HG03064 (cell line): ENCODE results near the gene PALB2.
A peak's percentile ranks its signal among the peaks of the same experiment; 100 is the strongest.

Experiments used
- ATAC-seq: cut with Tn5 transposase; IDR thresholded peaks from one replicate; pipeline ENCODE4 v1.9.1; 2021; ENCODE audit warnings: low read depth; ENCODE audit not compliant: unreplicated experiment

Gene PALB2

DNA sequence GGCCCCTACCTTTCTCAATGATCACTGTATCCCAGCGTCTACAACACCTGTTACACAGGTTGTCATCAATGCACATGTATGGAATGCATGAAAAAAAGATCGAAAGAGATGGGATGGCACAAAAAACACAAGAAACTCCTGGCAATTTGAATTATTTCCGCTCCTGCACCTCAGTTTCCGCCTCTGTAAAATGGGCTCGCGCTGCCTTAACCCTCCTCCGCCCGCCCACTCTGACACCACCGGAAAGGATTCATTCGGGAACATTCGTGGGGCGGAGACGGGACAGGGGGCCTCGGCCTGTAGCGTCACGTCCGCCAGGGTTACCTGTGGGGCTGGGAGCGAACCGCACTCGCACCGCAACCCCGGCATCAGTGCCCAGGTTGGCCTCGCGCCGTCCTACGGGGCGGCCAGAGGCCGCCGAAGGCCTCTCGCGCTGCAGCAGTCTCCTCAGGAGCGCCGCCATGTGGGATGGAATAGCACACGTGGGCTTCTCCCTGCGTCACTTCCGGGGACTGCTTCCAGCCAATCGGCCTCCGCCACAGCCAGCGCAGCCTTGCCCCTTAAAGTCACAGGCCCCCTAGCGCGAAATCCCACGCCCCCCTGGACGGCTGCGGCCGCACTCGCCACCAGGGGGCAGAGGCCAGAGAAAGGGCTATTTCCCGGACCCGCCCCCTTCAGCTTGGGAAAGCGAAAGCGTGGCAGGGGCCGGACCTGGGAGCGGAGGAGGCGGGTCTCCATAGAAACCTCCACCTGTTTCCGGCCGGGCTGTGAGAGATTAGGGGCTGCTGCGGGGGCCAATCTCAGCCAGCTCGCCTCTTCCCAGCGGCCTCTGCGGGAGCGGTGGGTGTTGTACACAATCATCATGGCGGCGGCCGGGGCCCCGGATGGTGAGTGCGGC lies 84.0 kb downstream of the PALB2 start, which contains the start of the genes EARS2 and UBFD1:
Gene EARS2, minus strand, starts transcription at position 470 of the 898 bp plus-strand sequence. Its CDS starts 7 bp downstream, at position 463.
Gene UBFD1, plus strand, starts transcription at position 847 of the 898 bp plus-strand sequence. Its CDS starts 16 bp downstream, at position 863.
- peak; percentile 91 for ATAC-seq

DNA sequence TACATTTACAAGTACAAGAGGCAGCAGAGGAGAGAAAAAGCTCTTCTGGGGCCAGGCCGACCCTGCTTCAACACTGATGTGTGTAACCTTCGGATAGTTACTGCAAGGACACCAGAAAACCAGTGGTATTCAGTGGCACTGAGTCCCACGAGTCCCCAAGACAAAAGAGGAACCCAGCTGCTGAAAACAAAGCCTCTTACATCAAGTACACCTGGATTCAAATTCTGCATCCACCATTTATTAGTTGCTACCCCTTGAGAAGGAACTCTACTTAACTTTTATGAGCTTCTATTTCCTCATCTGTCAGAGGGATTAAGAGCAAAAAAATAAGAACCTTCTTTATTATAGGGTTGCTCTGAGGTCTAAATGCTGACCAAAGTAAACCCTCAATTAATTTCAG lies 86.6 kb downstream of the PALB2 start:
- no peak for ATAC-seq
